Activated B cell treated with CpG ODN at 0.5 μM for 24 hours (primary cell): ENCODE data around the gene LRRC73. TPM values are rescaled to one million over a fixed set of nuclear protein-coding genes. Genes with fewer than 3 reads are reported as not detected.

ENCODE experiments used
- ATAC-seq: fragments of 200-7000 bp; cut with Tn5 transposase; one replicate; pipeline ENCODE4 v1.10.0; 2021; ENCODE audit warnings: low read depth, mild to moderate bottlenecking, moderate library complexity
- CTCF ChIA-PET: fragments of 350-600 bp; sonication (Branson Sonifier 250); formaldehyde crosslinking; loops from one replicate; lab custom pipeline; 2021; ENCODE audit warnings: antibody characterized with exemption; lab: Charles Lee
- POLR2A ChIA-PET: fragments of 350-600 bp; sonication (Branson Sonifier 250); formaldehyde crosslinking; loops from one replicate; lab custom pipeline; 2021; ENCODE audit warnings: antibody characterized with exemption; lab: Charles Lee
- DNase-seq: peaks from one replicate; pipeline ENCODE4 v3.0.0; 2022
- H3K27ac Mint-ChIP-seq: one replicate; pipeline ENCODE4 v1.8.0; 2020; ENCODE audit warnings: mixed read lengths
- H3K27me3 Mint-ChIP-seq: one replicate; pipeline ENCODE4 v1.8.0; 2021; ENCODE audit warnings: mixed read lengths
- H3K36me3 Mint-ChIP-seq: one replicate; pipeline ENCODE4 v1.8.0; 2021; ENCODE audit warnings: low read depth, mixed read lengths
- H3K4me1 Mint-ChIP-seq: one replicate; pipeline ENCODE4 v1.8.0; 2021; ENCODE audit warnings: mixed read lengths
- H3K4me3 Mint-ChIP-seq: one replicate; pipeline ENCODE4 v1.8.0; 2020; ENCODE audit warnings: mild to moderate bottlenecking, mixed read lengths
- H3K9me3 Mint-ChIP-seq: one replicate; pipeline ENCODE4 v1.8.0; 2020; ENCODE audit warnings: mixed read lengths
- CTCF ChIP-seq: fragments of 200-600 bp; IDR thresholded peaks from one replicate; pipeline ENCODE4 v1.8.0; 2022; ENCODE audit warnings: antibody characterized with exemption, mild to moderate bottlenecking
- intact Hi-C: fragments of 100-400 bp; cut with micrococcal nuclease; formaldehyde crosslinking; loops from one replicate; pipeline ENCODE4 v1.15.1; 2024
- total RNA-seq: library from RNA; stranded (reverse); gene quantifications from 2 replicates; pipeline ENCODE4 v1.2.3, GENCODE V29; 2022

The LRRC73 gene
- total RNA-seq, 1 donor from 2014 or later: 0.31 TPM

GRCh38 chr6:43493833-43494232 is 16.3 kb downstream of the LRRC73 start:
- Mint-ChIP-seq H3K27me3 (no peaks in the 10 kb centered on the region), H3K9me3 (no peaks in the 10 kb centered on the region), H3K4me1 (peaks cover 7% of the 10 kb centered on the region), H3K36me3 (peaks cover 37% of the 10 kb centered on the region), H3K27ac (no peak overlapping the region), H3K4me3 (no peak overlapping the region)
- intact Hi-C loops: no loop called here
- CTCF ChIA-PET: interaction anchor here (1.0 to 1.3 kb wide), 2 partner anchors 12 to 14 kb away, joined by 3 to 5 read pairs; no protein-coding TSS in a partner anchor
- POLR2A ChIA-PET: no interaction called here
- TF ChIP-seq CTCF: no peak
- ATAC-seq: no peak
- no peak for DNase-seq

GRCh38 chr6:43493230-43493629 is 16.9 kb downstream of the LRRC73 start:
- ATAC-seq (no peak), DNase-seq (no peak)
- Mint-ChIP-seq H3K27ac (no peak overlapping the region), H3K4me1 (peaks cover 7% of the 10 kb centered on the region), H3K4me3 (no peak overlapping the region), H3K27me3 (no peaks in the 10 kb centered on the region), H3K36me3 (peaks cover 34% of the 10 kb centered on the region), H3K9me3 (no peaks in the 10 kb centered on the region)
- no peak for TF ChIP-seq CTCF
- POLR2A ChIA-PET: no interaction called here
- intact Hi-C loops: no loop called here
- CTCF ChIA-PET: interaction anchor here (1.3 kb wide), 1 partner anchor 13 kb away, joined by 5 read pairs; no protein-coding TSS in a partner anchor

- DNase-seq: no peak
- Mint-ChIP-seq H3K9me3 (no peaks in the 10 kb centered on the region), H3K27me3 (no peaks in the 10 kb centered on the region), H3K4me3 (no peak overlapping the region), H3K27ac (no peak overlapping the region), H3K36me3 (peaks cover 31% of the 10 kb centered on the region), H3K4me1 (peaks cover 7% of the 10 kb centered on the region)
- TF ChIP-seq CTCF: no peak
- intact Hi-C loops: no loop called here
- no peak for ATAC-seq
- ChIA-PET POLR2A (no interaction called here), CTCF (no interaction called here)
Measured at GRCh38 chr6:43492673-43493072, 17.5 kb downstream of the LRRC73 start.

- no peak for TF ChIP-seq CTCF
- Mint-ChIP-seq H3K4me3 (no peak overlapping the region), H3K9me3 (no peaks in the 10 kb centered on the region), H3K27ac (no peak overlapping the region), H3K27me3 (no peaks in the 10 kb centered on the region), H3K4me1 (peaks cover 7% of the 10 kb centered on the region), H3K36me3 (peaks cover 32% of the 10 kb centered on the region)
- ATAC-seq (no peak), DNase-seq (no peak)
- ChIA-PET POLR2A (no interaction called here), CTCF (interaction anchor here (1.3 kb wide), 1 partner anchor 14 kb away, joined by 4 read pairs; no protein-coding TSS in a partner anchor)
- intact Hi-C loops: no loop called here
Measured at GRCh38 chr6:43491750-43492661, 18.1 kb downstream of the LRRC73 start.

GRCh38 chr6:43490523-43490939 is 19.6 kb downstream of the LRRC73 start:
- intact Hi-C loops: no loop called here
- Mint-ChIP-seq H3K27ac (no peak overlapping the region), H3K27me3 (no peaks in the 10 kb centered on the region), H3K4me1 (peaks cover 7% of the 10 kb centered on the region), H3K9me3 (no peaks in the 10 kb centered on the region), H3K4me3 (no peak overlapping the region), H3K36me3 (peaks cover 40% of the 10 kb centered on the region)
- POLR2A ChIA-PET: interaction anchor here (1.9 kb wide), 1 partner anchor 13 kb away, joined by 5 read pairs; the partner anchor contains the start of gene TJAP1
- no peak for DNase-seq
- no peak for ATAC-seq
- CTCF ChIA-PET: no interaction called here
- no peak for TF ChIP-seq CTCF
